ENCODE measurements around the gene RFK.
A peak's percentile ranks its signal among the peaks of the same experiment; 100 is the strongest.
"Not testable (repeated sequence)": the region's sequence is repeated elsewhere in the genome, so short reads cannot be mapped to it uniquely, and the experiment has no call there.

RFK gene

GRCh38 chr9:76394195-76394959 is at the start of gene RFK:
TSS of gene RFK (minus strand) at chr9:76394426. CDS start at chr9:76394171, 255 bp downstream.
- DNase-seq (ENCODE audit: low read depth in 2 of 2, low spot score in 1 of 2): peak; percentile 82 to 86

GRCh38 chr9:76443887-76444286 is 49.7 kb upstream of the RFK start:
- DNase-seq (ENCODE audit: low read depth in 2 of 2, low spot score in 1 of 2): no peak

GRCh38 chr9:76441551-76442322 is 47.5 kb upstream of the RFK start:
- DNase-seq (ENCODE audit: low read depth in 2 of 2, low spot score in 1 of 2): no peak

GRCh38 chr9:76438841-76439588 is 44.8 kb upstream of the RFK start:
- no peak for DNase-seq (ENCODE audit: low read depth in 2 of 2, low spot score in 1 of 2)

GRCh38 chr9:76437017-76437699 is 42.9 kb upstream of the RFK start:
- DNase-seq (ENCODE audit: low read depth in 2 of 2, low spot score in 1 of 2): not testable (repeated sequence)

GRCh38 chr9:76434897-76435296 is 40.7 kb upstream of the RFK start:
- DNase-seq (ENCODE audit: low read depth in 2 of 2, low spot score in 1 of 2): not testable (repeated sequence)

GRCh38 chr9:76433836-76434235 is 39.6 kb upstream of the RFK start:
- no peak for DNase-seq (ENCODE audit: low read depth in 2 of 2, low spot score in 1 of 2)

- DNase-seq (ENCODE audit: low read depth in 2 of 2, low spot score in 1 of 2): no peak
Measured at GRCh38 chr9:76433406-76433805, 39.2 kb upstream of the RFK start.

GRCh38 chr9:76431601-76432000 is 37.4 kb upstream of the RFK start:
- no peak for DNase-seq (ENCODE audit: low read depth in 2 of 2, low spot score in 1 of 2)

- no peak for DNase-seq (ENCODE audit: low read depth in 2 of 2, low spot score in 1 of 2)
Measured at GRCh38 chr9:76426807-76427419, 32.7 kb upstream of the RFK start.

- DNase-seq (ENCODE audit: low read depth in 2 of 2, low spot score in 1 of 2): no peak
Measured at GRCh38 chr9:76425677-76426453, 31.6 kb upstream of the RFK start.

- no peak for DNase-seq (ENCODE audit: low read depth in 2 of 2, low spot score in 1 of 2)
Measured at GRCh38 chr9:76424491-76424890, 30.3 kb upstream of the RFK start.

- no peak for DNase-seq (ENCODE audit: low read depth in 2 of 2, low spot score in 1 of 2)
Measured at GRCh38 chr9:76423216-76424177, 29.3 kb upstream of the RFK start.

- no peak for DNase-seq (ENCODE audit: low read depth in 2 of 2, low spot score in 1 of 2)
Measured at GRCh38 chr9:76419782-76420380, 25.7 kb upstream of the RFK start.

- DNase-seq (ENCODE audit: low read depth in 2 of 2, low spot score in 1 of 2): no peak
Measured at GRCh38 chr9:76417394-76417793, 23.2 kb upstream of the RFK start.

- no peak for DNase-seq (ENCODE audit: low read depth in 2 of 2, low spot score in 1 of 2)
Measured at GRCh38 chr9:76415731-76416130, 21.5 kb upstream of the RFK start.

- DNase-seq (ENCODE audit: low read depth in 2 of 2, low spot score in 1 of 2): no peak
Measured at GRCh38 chr9:76415154-76415553, 20.9 kb upstream of the RFK start.

- DNase-seq (ENCODE audit: low read depth in 2 of 2, low spot score in 1 of 2): no peak
Measured at GRCh38 chr9:76414661-76415060, 20.4 kb upstream of the RFK start.
